Neural cell (in vitro differentiated cells): ENCODE measurements around the gene TTC21A. TPM values are rescaled to one million over a fixed set of nuclear protein-coding genes. Genes with fewer than 3 reads are reported as not detected.

ENCODE experiments used
- H2AFZ ChIP-seq: fragments of 200-600, 300-800 bp; sonication (generic), shearing (Covaris generic); 2 replicates; pipeline ENCODE4 v1.6.0; 2014; ENCODE audit warnings: low read depth, mild to moderate bottlenecking, antibody characterized with exemption, low read length, moderate library complexity
- H3F3A ChIP-seq: fragments of 200-600 bp; shearing (Covaris generic); 2 replicates; pipeline ENCODE4 v1.6.1; 2016; ENCODE audit warnings: mild to moderate bottlenecking, moderate library complexity, mixed read lengths, antibody characterized with exemption, low read length; ENCODE audit not compliant: insufficient read depth, poor library complexity, severe bottlenecking
- H3K27ac ChIP-seq: fragments of 200-600, 300-800 bp; sonication (generic), shearing (Covaris generic); 2 replicates; pipeline ENCODE4 v1.5.1; 2014; ENCODE audit warnings: mild to moderate bottlenecking, low read length, moderate library complexity
- H3K27me3 ChIP-seq: fragments of 300-800, 200-600 bp; sonication (generic), shearing (Covaris generic); 2 replicates; pipeline ENCODE4 v1.6.0; 2014; ENCODE audit warnings: mild to moderate bottlenecking, low read depth, low read length, moderate library complexity; ENCODE audit not compliant: insufficient read depth
- H3K36me3 ChIP-seq: fragments of 300-800, 200-600 bp; sonication (generic), shearing (Covaris generic); 2 replicates; pipeline ENCODE4 v1.5.1; 2014; ENCODE audit warnings: mild to moderate bottlenecking, antibody characterized with exemption, low read length, moderate library complexity; ENCODE audit not compliant: insufficient read depth
- H3K4me2 ChIP-seq: fragments of 300-800, 200-600 bp; sonication (generic), shearing (Covaris generic); 2 replicates; pipeline ENCODE4 v1.6.0; 2014; ENCODE audit warnings: mild to moderate bottlenecking, low read length
- H3K4me3 ChIP-seq: fragments of 300-800, 200-600 bp; sonication (generic), shearing (Covaris generic); 2 replicates; pipeline ENCODE4 v1.5.1; 2014; ENCODE audit warnings: mild to moderate bottlenecking, low read length, moderate library complexity
- H3K79me2 ChIP-seq: fragments of 200-600 bp; shearing (Covaris generic); replicated peaks from 2 replicates; pipeline ENCODE4 v1.6.0; 2014; ENCODE audit warnings: mild to moderate bottlenecking, low read length, moderate library complexity; ENCODE audit not compliant: insufficient read depth
- H3K9ac ChIP-seq: fragments of 300-800, 200-600 bp; sonication (generic), shearing (Covaris generic); 2 replicates; pipeline ENCODE4 v1.6.1; 2016; ENCODE audit warnings: mild to moderate bottlenecking, low read length, mixed read lengths
- H3K9me2 ChIP-seq: fragments of 200-600 bp; shearing (Covaris generic); 2 replicates; pipeline ENCODE4 v1.6.1; 2016; ENCODE audit warnings: mild to moderate bottlenecking, low read length, mixed read lengths; ENCODE audit not compliant: insufficient read depth
- H3K9me3 ChIP-seq: fragments of 200-600, 300-800 bp; sonication (generic), shearing (Covaris generic); 2 replicates; pipeline ENCODE4 v1.6.1; 2016; ENCODE audit warnings: mild to moderate bottlenecking, mixed run types, low read length, moderate library complexity, mixed read lengths
- H4K20me1 ChIP-seq: fragments of 200-600 bp; shearing (Covaris generic); 2 replicates; pipeline ENCODE4 v1.6.1; 2016; ENCODE audit warnings: mild to moderate bottlenecking, mixed run types; ENCODE audit not compliant: insufficient read depth
- CTCF ChIP-seq: fragments of 450-650 bp; IDR thresholded peaks from 2 replicates; pipeline ENCODE4 v1.5.1; 2014; ENCODE audit warnings: antibody characterized with exemption, mild to moderate bottlenecking, moderate library complexity; ENCODE audit not compliant: poor library complexity, severe bottlenecking
- EP300 ChIP-seq: fragments of 450-650 bp; conservative IDR thresholded peaks from 2 replicates; pipeline ENCODE4 v1.6.1; 2014; ENCODE audit warnings: antibody characterized with exemption, mild to moderate bottlenecking, moderate library complexity; ENCODE audit not compliant: poor library complexity, severe bottlenecking
- EZH2 ChIP-seq: fragments of 200-600, 300-800 bp; shearing (Covaris generic), sonication (generic); IDR thresholded peaks from 2 replicates; pipeline ENCODE4 v1.6.1; 2014; ENCODE audit warnings: antibody characterized with exemption, low read length, borderline replicate concordance, mild to moderate bottlenecking; ENCODE audit not compliant: insufficient read depth, poor library complexity, severe bottlenecking
- MXI1 ChIP-seq: fragments of 450-650 bp; conservative IDR thresholded peaks from 2 replicates; pipeline ENCODE4 v1.6.1; 2014; ENCODE audit warnings: antibody characterized with exemption, mild to moderate bottlenecking; ENCODE audit not compliant: poor library complexity, severe bottlenecking
- POLR2AphosphoS5 ChIP-seq: IDR thresholded peaks from 2 replicates; pipeline ENCODE4 v1.6.1; 2012
- RAD21 ChIP-seq: fragments of 450-650 bp; conservative IDR thresholded peaks from 2 replicates; pipeline ENCODE4 v1.6.1; 2014; ENCODE audit warnings: antibody characterized with exemption, mild to moderate bottlenecking, moderate library complexity
- REST ChIP-seq: IDR thresholded peaks from 2 replicates; pipeline ENCODE4 v1.6.1; 2012; ENCODE audit warnings: borderline replicate concordance
- SMC3 ChIP-seq: fragments of 450-650 bp; conservative IDR thresholded peaks from 2 replicates; pipeline ENCODE4 v1.6.1; 2014; ENCODE audit warnings: antibody characterized with exemption, mild to moderate bottlenecking, moderate library complexity; ENCODE audit not compliant: poor library complexity
- TAF1 ChIP-seq: IDR thresholded peaks from 2 replicates; pipeline ENCODE4 v1.6.1; 2012; ENCODE audit warnings: low read depth
- polyA plus RNA-seq: library from polyadenylated mRNA; depleted of rRNA; stranded (reverse); fragments of >200 nt; gene quantifications from 2 replicates; pipeline ENCODE4 v1.2.3, GENCODE V29; 2014

TTC21A gene
- polyA plus RNA-seq, 1 donor from 2014 or later = 6.2 TPM

GRCh38 chr3:39166932-39167532 lies 59.6 kb downstream of the TTC21A start:
- H3K9me2 ChIP-seq = no peaks in the 10 kb centered on the region
- peak overlapping the region; percentile 14 for H3K27ac ChIP-seq
- no peak overlapping the region for H3K4me2 ChIP-seq
- H2AFZ ChIP-seq = no peak overlapping the region
- H3K27me3 ChIP-seq = no peaks in the 10 kb centered on the region
- no peaks in the 10 kb centered on the region for H3F3A ChIP-seq
- no peaks in the 10 kb centered on the region for H3K79me2 ChIP-seq
- H3K9me3 ChIP-seq = no peaks in the 10 kb centered on the region
- TF ChIP-seq SMC3 (no peak), MXI1 (peak; percentile 8), RAD21 (no peak), EZH2 (no peak), POLR2AphosphoS5 (peak; percentile 35), EP300 (peak; percentile 64), REST (no peak), TAF1 (no peak), CTCF (no peak)
- no peak overlapping the region for H3K4me3 ChIP-seq
- no peak overlapping the region for H3K9ac ChIP-seq
- no peaks in the 10 kb centered on the region for H4K20me1 ChIP-seq
- no peaks in the 10 kb centered on the region for H3K36me3 ChIP-seq

- H3K79me2 ChIP-seq = no peaks in the 10 kb centered on the region
- no peaks in the 10 kb centered on the region for H3K27me3 ChIP-seq
- no peak for TF ChIP-seq POLR2AphosphoS5
- no peak for TF ChIP-seq MXI1
- no peak for TF ChIP-seq REST
- TF ChIP-seq CTCF = no peak
- no peak for TF ChIP-seq EP300
- TF ChIP-seq RAD21 = no peak
- no peak for TF ChIP-seq TAF1
- no peak for TF ChIP-seq SMC3
- no peak for TF ChIP-seq EZH2
- H4K20me1 ChIP-seq = no peaks in the 10 kb centered on the region
- no peaks in the 10 kb centered on the region for H3F3A ChIP-seq
- H2AFZ ChIP-seq = no peak overlapping the region
- no peak overlapping the region for H3K27ac ChIP-seq
- no peaks in the 10 kb centered on the region for H3K36me3 ChIP-seq
- H3K9me2 ChIP-seq = no peaks in the 10 kb centered on the region
- H3K9ac ChIP-seq = no peak overlapping the region
- no peaks in the 10 kb centered on the region for H3K9me3 ChIP-seq
- H3K4me3 ChIP-seq = no peak overlapping the region
- H3K4me2 ChIP-seq = no peak overlapping the region
These were observed 60.8 kb downstream of the TTC21A start for GRCh38 chr3:39168156-39168780.
